ENCODE data around the gene ALG9.
"Not testable (repeated sequence)": the region's sequence is repeated elsewhere in the genome, so short reads cannot be mapped to it uniquely, and the experiment has no call there.

ALG9 gene

GRCh38 chr11:111795334-111795985, 75.9 kb downstream of the ALG9 start:
- DNase-seq (ENCODE audit: low spot score): no peak

GRCh38 chr11:111793863-111794262, 77.5 kb downstream of the ALG9 start:
- peak; percentile 13 for DNase-seq (ENCODE audit: low spot score)

GRCh38 chr11:111792955-111793500, 78.4 kb downstream of the ALG9 start:
- no peak for DNase-seq (ENCODE audit: low spot score)

- DNase-seq (ENCODE audit: low spot score): no peak
These were observed 79.1 kb downstream of the ALG9 start for GRCh38 chr11:111792314-111792713.

GRCh38 chr11:111788464-111788863, 82.9 kb downstream of the ALG9 start:
- DNase-seq (ENCODE audit: low spot score): no peak

GRCh38 chr11:111788051-111788450, 83.3 kb downstream of the ALG9 start:
- DNase-seq (ENCODE audit: low spot score): peak; percentile 22

GRCh38 chr11:111785886-111786412, 85.4 kb downstream of the ALG9 start:
- peak; percentile 22 for DNase-seq (ENCODE audit: low spot score)

GRCh38 chr11:111785076-111785475, 86.3 kb downstream of the ALG9 start:
- DNase-seq (ENCODE audit: low spot score): no peak

GRCh38 chr11:111784311-111784710, 87.1 kb downstream of the ALG9 start:
- not testable (repeated sequence) for DNase-seq (ENCODE audit: low spot score)

- no peak for DNase-seq (ENCODE audit: low spot score)
These were observed 89.2 kb downstream of the ALG9 start for GRCh38 chr11:111782109-111782741.

- no peak for DNase-seq (ENCODE audit: low spot score)
These were observed 92.3 kb downstream of the ALG9 start for GRCh38 chr11:111779118-111779517.

GRCh38 chr11:111778047-111778558, 93.3 kb downstream of the ALG9 start:
- no peak for DNase-seq (ENCODE audit: low spot score)

- peak; percentile 94 for DNase-seq (ENCODE audit: low spot score)
These were observed 94.0 kb downstream of the ALG9 start for GRCh38 chr11:111777094-111778046.

- no peak for DNase-seq (ENCODE audit: low spot score)
These were observed 94.8 kb downstream of the ALG9 start for GRCh38 chr11:111776398-111777093.

GRCh38 chr11:111774955-111775710, 96.2 kb downstream of the ALG9 start:
- DNase-seq (ENCODE audit: low spot score): no peak

- no peak for DNase-seq (ENCODE audit: low spot score)
These were observed 98.8 kb downstream of the ALG9 start for GRCh38 chr11:111772535-111772934.

- DNase-seq (ENCODE audit: low spot score): peak; percentile 36
These were observed 100.2 kb downstream of the ALG9 start for GRCh38 chr11:111771205-111771604.

- DNase-seq (ENCODE audit: low spot score): no peak
These were observed 100.7 kb downstream of the ALG9 start for GRCh38 chr11:111770581-111771134.

GRCh38 chr11:111766834-111767142, 104.6 kb downstream of the ALG9 start:
- DNase-seq (ENCODE audit: low spot score): peak; percentile 26
